ENCODE results near the gene HOXB8.
A peak's percentile ranks its signal among the peaks of the same experiment; 100 is the strongest.

Gene HOXB8

DNA sequence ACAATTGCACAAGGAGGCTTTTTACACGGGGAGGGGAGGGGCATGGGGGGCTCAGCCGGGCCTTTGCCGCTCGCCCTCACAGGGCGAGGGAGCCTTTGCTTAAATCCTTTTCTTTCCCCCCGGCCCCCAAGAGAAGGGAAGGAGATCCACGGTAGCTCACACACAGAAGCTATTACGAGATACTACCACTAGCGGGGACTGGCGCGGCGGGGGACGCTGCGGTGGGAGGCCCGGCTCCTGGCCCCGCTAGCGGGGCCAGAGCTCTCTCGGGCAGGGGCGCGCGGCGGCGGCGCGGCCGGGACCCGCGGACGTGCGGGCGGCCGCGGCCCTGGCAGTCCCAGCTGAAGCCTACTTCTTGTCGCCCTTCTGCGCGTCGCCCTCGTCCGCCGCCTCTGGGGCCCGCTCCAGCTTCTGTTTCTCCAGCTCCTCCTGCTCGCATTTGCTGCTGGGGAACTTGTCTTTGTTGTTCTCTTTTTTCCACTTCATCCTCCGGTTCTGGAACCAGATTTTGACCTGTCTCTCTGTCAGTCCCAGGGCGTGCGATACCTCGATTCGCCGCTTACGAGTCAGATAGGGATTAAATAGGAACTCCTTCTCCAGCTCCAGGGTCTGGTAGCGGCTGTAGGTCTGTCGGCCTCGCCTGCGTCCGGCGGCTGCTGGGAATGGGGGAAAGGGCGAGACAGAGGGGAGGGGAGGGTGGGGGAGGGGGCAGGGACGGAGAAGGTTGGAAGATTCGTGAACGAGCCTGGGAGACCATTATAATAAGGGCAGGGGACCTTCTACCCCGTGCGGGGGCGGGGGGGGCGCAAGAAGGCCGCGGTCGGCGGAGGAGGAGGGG is 2.0 kb downstream of the HOXB8 start:
- CTCF ChIA-PET, result interaction anchor here (0.8 to 2.8 kb wide), 10 partner anchors 10 to 350 kb away, joined by 3 to 11 read pairs (median 4); partner anchors contain the start of genes HOXB5 and HOXB9
- Mint-ChIP-seq H3K36me3 (peaks cover 3% of the 10 kb centered on the region), H3K4me1 (peaks cover 48% of the 10 kb centered on the region), H3K27ac (peak overlapping the region; percentile 75), H3K27me3 (peaks cover 100% of the 10 kb centered on the region), H3K9me3 (no peaks in the 10 kb centered on the region), H3K4me3 (peak overlapping the region; percentile 61)
- DNase-seq, result peak; percentile 62

DNA sequence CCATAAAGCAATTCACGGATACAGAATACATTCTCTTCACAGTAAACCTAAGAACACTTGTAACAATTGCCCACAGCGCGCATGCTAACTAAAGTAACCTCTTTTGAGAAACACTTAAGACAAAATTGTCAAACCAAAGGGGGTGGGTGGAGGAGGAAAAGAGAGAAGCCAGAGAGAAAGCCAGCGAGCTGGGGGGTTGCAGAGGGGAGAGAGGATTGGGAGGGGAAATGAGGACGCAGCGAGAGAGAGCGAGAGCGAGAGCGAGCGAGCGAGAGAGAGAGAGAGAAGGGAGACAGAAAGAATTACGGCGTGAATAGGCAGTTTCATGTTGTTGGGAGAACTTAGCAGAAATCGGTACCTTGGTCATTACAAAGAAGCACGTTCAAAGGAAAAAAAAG is 2.6 kb downstream of the HOXB8 start:
- peaks cover 3% of the 10 kb centered on the region for H3K36me3 Mint-ChIP-seq
- peaks cover 45% of the 10 kb centered on the region for H3K4me1 Mint-ChIP-seq
- H3K9me3 Mint-ChIP-seq, result no peaks in the 10 kb centered on the region
- peaks cover 100% of the 10 kb centered on the region for H3K27me3 Mint-ChIP-seq
- no peak for DNase-seq
- H3K4me3 Mint-ChIP-seq, result peak overlapping the region; percentile 57
- CTCF ChIA-PET, result interaction anchor here (0.8 to 1.4 kb wide), 8 partner anchors 10 to 349 kb away, joined by 3 to 5 read pairs (median 4); partner anchors contain the start of gene HOXB5
- H3K27ac Mint-ChIP-seq, result peak overlapping the region; percentile 66

DNA sequence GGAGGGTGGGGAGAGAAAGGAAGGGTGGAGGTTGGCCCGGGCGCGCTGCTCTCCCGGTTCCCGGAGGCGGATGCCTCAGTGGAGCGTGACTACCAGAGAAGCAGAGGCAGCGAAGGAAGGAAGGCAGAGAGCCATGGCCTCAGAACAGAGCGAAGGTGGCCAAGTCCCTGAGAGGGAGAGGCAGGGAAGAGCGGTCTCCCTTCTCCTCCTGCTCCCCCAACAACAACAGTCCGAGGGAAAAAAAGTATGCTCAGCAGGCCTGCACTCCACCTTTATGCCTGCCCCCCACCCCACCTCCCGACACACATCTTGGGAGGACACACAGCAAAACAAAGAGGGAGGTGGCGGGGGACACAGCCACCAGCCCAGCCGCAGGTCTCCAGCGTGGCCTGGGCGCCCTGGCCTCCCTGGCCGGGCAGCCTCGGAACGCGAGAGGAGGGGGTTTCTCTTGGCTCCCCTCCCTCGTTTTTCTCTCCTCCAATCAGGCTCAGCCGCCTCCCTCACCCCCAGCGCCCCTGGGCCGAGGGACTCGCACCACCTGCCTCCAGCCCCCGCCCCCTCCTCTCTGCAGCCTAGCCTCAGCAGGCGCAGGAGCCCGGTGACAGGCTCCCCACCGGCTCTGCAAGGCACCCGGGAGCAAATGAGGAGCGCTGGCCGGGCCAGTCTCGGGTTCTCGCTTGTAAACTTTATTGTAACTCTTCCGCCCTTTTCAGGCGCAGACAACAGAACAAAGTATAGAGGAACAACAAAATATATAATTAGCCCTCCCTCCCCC is 3.2 kb downstream of the HOXB8 start:
- CTCF ChIA-PET, result interaction anchor here (1.4 kb wide), 2 partner anchors 13 to 349 kb away, joined by 4 to 5 read pairs; no protein-coding TSS in a partner anchor
- peak overlapping the region; percentile 52 for H3K27ac Mint-ChIP-seq
- H3K36me3 Mint-ChIP-seq, result peaks cover 1% of the 10 kb centered on the region
- peaks cover 100% of the 10 kb centered on the region for H3K27me3 Mint-ChIP-seq
- no peaks in the 10 kb centered on the region for H3K9me3 Mint-ChIP-seq
- H3K4me1 Mint-ChIP-seq, result peaks cover 39% of the 10 kb centered on the region
- peak; percentile 37 for DNase-seq
- H3K4me3 Mint-ChIP-seq, result peak overlapping the region; percentile 83

DNA sequence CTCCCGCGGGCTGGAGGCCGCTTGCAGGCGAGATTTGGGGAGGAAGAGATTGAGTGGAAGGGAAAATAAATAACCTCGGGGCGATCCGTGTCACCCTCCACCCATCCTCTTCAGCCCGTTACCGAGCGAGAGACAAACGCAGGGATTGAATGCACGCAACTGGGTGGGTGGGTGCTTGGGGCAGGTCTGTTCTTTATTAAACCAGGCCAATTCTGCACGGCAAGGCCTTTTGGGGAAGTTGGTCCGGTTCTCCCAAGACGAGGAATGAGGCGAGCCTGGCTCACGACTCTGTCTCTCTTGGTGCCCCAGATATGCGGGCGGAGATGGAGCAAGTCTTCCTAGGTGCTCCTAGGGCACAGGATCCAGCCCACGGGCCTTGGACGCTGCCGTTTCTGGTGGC is 3.9 kb downstream of the HOXB8 start:
- peaks cover 100% of the 10 kb centered on the region for H3K27me3 Mint-ChIP-seq
- peak overlapping the region; percentile 61 for H3K27ac Mint-ChIP-seq
- no peaks in the 10 kb centered on the region for H3K36me3 Mint-ChIP-seq
- no peak for DNase-seq
- peak overlapping the region; percentile 83 for H3K4me3 Mint-ChIP-seq
- CTCF ChIA-PET, result no interaction called here
- H3K9me3 Mint-ChIP-seq, result no peaks in the 10 kb centered on the region
- peaks cover 37% of the 10 kb centered on the region for H3K4me1 Mint-ChIP-seq

DNA sequence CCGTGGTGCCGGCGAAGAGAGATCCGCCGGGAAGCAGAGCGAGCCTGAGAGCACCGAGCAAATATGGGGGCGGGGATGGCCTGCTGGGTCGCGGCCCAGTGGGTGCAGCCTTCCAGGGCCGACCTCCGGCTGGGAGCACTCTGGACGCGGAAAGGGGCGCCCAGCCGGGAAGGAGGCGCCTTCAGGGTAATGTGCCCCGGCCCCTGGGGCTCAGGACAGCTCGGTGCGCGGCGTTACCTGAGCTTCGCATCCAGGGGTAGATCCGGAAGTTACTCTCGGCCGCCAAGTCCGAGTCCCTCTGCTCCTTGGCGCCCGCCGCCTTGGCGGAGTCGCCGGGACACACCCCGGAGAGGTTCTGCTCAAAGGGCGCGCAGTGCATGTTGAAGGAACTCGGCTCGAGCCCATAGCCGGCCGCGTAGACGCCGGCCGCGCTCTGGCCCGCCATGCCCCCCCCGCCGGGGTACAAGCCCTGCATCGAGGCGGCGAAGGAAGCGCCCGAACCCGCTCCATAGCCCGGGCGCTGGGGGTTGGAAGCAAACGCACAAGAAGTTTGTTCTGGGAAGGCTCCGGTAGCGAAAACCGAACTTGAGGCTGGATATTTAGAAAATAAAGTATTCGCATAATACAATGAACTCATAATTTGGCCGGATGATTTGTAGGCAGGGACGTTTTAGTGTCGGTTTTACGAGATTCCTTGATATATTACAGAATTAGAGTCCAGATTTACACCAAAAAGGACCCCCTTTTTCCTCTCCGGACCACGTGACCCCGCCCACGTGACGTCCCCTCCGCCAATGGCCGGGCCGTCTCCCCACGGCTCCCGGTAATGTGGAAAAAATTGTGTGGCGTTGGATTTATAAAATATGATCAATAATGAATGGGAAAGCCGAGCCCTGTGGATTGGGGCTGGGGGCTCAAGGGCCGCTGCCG is 4.5 kb downstream of the HOXB8 start, which contains the start of gene HOXB7:
Gene HOXB7, minus strand, starts transcription at position 736 of the 930 bp plus-strand sequence. Its CDS starts 99 bp downstream, at position 637.
- DNase-seq, result peak; percentile 77
- Mint-ChIP-seq H3K27me3 (peaks cover 100% of the 10 kb centered on the region), H3K9me3 (no peaks in the 10 kb centered on the region), H3K4me1 (peaks cover 37% of the 10 kb centered on the region), H3K4me3 (peak within 1 kb of the TSS; percentile 83), H3K36me3 (no peaks in the 10 kb centered on the region), H3K27ac (peak within 1 kb of the TSS; percentile 61)
- CTCF ChIA-PET, result interaction anchor here (1.1 to 1.7 kb wide), 2 partner anchors 8 to 17 kb away, joined by 5 to 8 read pairs; partner anchors contain the start of gene HOXB5

DNA sequence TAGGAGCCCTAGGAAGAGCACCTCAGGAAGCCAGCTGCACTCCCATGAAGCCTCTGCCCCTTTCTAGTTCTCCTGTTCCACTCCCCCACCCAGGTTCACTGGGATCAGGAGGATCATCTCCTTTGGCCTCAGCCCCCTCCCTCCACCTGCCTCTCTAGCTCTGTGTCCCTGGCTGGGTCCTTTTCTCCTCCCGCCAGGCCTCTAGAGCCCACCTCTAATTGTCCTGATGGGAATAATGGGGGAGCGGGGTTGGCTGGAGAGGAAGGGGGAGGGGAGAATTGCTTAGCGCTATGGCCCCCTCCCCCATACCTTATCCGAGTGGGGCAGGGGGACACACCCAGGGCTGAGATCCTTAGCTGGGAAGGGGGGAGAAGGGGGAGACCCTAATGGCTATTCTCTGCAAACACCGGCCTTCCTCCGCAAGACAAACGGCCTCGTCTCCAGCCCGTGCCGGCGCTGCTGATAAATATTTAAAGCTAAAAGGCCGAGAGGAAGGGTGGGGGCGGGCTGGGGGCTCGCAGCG is 5.3 kb downstream of the HOXB8 start:
- DNase-seq, result no peak
- Mint-ChIP-seq H3K36me3 (no peaks in the 10 kb centered on the region), H3K9me3 (no peaks in the 10 kb centered on the region), H3K27me3 (peaks cover 100% of the 10 kb centered on the region), H3K27ac (no peak overlapping the region), H3K4me1 (peaks cover 40% of the 10 kb centered on the region), H3K4me3 (peak overlapping the region; percentile 83)
- CTCF ChIA-PET, result interaction anchor here (1.1 to 1.7 kb wide), 2 partner anchors 9 to 17 kb away, joined by 5 to 8 read pairs; partner anchors contain the start of gene HOXB5

DNA sequence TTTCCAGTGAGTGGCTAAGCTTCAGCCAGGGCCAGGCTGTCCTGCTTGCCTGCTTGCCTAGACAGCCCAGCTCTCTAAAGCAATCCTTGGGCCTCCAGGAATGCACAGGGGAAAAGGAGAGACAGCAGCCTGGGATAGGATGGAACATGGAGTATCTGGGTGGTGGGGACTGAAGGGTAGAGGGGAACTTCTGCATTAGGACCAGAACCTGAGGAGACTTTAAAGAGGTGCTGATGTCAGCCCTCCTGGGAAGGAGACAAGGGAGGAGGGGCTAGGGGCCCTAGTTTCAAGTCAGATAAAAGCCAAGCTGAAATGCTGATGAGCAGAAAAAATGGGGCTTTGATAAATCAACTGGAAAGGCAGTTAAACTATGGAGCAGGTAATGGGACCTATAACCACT is 6.1 kb downstream of the HOXB8 start:
- Mint-ChIP-seq H3K4me3 (no peak overlapping the region), H3K36me3 (no peaks in the 10 kb centered on the region), H3K27ac (no peak overlapping the region), H3K4me1 (peaks cover 44% of the 10 kb centered on the region), H3K27me3 (peaks cover 100% of the 10 kb centered on the region), H3K9me3 (no peaks in the 10 kb centered on the region)
- CTCF ChIA-PET, result interaction anchor here (1.1 to 1.7 kb wide), 3 partner anchors 9 to 28 kb away, joined by 3 to 8 read pairs (median 5); partner anchors contain the start of gene HOXB5
- DNase-seq, result no peak

DNA sequence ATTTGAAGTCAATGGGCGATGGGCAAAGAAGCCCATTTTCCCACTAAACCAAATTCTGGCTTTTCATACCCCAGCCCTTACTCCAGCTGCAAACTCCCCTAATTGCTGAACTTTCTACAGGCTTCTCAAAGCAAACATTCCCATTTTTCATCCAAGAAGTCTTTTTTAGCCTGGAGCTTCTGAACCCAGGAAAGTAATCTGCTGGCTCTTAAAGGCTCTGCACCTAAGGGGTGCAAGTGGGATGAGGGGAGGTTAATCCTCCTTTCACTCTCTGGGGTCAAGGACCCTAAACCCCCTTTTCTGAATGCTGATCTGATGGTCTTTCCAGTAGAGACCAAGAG is 6.6 kb downstream of the HOXB8 start:
- DNase-seq, result no peak
- Mint-ChIP-seq H3K36me3 (no peaks in the 10 kb centered on the region), H3K27ac (no peak overlapping the region), H3K27me3 (peaks cover 100% of the 10 kb centered on the region), H3K4me3 (no peak overlapping the region), H3K4me1 (peaks cover 43% of the 10 kb centered on the region), H3K9me3 (no peaks in the 10 kb centered on the region)
- CTCF ChIA-PET, result interaction anchor here (1.1 to 1.7 kb wide), 3 partner anchors 10 to 28 kb away, joined by 3 to 8 read pairs (median 5); partner anchors contain the start of gene HOXB5

DNA sequence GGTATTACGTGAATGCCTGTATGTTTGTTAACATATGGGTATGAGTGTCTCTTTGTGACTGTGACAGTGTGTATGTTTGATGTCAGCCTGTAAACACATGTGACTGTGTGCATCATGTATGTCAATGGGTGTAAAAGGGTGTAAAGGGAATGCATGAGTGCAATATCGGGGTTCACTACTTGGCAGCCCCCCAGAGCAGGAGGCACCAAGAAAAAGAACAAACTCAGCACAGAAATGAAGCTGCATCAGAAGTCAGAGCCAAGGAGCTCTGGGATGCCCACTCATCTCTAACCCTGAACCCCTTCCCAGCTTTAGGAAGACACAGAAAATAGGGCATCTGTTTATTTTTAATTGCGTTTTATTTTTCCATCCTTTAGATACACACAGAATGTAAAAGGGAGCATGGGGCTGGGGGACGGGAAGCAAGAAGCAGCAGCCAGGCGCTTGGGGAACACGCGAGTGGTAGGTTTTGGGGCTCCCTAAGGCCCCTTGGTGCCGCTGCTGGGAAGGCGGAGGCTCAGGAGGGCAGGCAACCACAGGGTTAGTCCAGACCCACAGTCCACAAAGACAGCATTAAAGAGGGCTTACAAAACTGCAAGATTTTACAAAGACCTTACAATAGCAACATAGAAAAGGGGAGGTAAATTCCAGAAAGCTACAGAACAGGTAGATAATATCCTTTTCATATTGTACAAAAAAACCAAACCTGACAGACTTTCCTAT is 8.0 kb downstream of the HOXB8 start:
- no peaks in the 10 kb centered on the region for H3K9me3 Mint-ChIP-seq
- H3K27me3 Mint-ChIP-seq, result peaks cover 100% of the 10 kb centered on the region
- CTCF ChIA-PET, result no interaction called here
- DNase-seq, result no peak
- peaks cover 41% of the 10 kb centered on the region for H3K4me1 Mint-ChIP-seq
- H3K36me3 Mint-ChIP-seq, result no peaks in the 10 kb centered on the region
- no peak overlapping the region for H3K4me3 Mint-ChIP-seq
- H3K27ac Mint-ChIP-seq, result no peak overlapping the region

DNA sequence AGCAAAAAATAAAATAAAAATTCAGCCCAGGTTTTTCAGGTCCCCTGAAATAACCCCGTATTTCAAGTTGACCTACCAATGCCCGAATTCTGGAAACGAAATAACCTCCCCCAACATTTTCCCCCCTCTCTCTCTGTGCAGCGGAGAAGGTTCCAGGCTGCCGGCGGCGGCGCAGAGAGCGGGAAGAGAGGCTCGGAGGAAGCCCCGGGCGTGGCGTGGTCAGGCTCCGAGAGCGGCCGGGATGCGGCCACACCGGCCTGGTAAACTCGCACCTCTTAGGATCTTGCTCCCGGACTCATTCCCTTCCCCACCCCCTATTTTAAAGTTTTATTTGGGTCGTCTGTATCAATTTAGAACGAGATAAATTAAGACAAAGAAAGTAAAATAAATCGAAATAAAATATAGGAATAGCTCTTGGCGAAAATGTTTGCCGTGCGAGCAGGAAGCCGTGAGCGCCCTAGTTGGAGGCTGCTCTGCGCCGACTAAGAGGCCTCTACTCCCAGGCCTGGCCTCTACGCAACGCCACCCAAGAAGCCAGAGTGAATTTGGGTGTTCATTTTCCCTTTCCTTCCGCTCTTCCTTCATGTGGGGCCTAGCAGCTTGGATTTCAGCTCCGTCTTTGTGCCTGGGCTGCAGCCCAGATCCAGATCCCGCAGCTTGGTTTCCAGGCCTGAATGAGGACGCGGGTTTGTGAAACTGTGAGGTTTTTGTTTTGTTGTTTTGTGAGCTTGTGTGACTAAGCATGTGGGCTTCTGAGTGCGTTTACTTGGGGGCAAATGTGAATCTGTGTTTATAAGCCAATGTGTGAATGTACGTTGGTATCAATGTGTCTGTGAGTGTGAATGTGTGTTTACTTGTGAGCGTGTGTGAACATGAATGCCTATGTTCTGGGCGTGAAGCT is 8.9 kb downstream of the HOXB8 start:
- Mint-ChIP-seq H3K9me3 (no peaks in the 10 kb centered on the region), H3K4me3 (no peak overlapping the region), H3K4me1 (peaks cover 41% of the 10 kb centered on the region), H3K27ac (no peak overlapping the region), H3K27me3 (peaks cover 100% of the 10 kb centered on the region), H3K36me3 (no peaks in the 10 kb centered on the region)
- DNase-seq, result no peak
- CTCF ChIA-PET, result no interaction called here

DNA sequence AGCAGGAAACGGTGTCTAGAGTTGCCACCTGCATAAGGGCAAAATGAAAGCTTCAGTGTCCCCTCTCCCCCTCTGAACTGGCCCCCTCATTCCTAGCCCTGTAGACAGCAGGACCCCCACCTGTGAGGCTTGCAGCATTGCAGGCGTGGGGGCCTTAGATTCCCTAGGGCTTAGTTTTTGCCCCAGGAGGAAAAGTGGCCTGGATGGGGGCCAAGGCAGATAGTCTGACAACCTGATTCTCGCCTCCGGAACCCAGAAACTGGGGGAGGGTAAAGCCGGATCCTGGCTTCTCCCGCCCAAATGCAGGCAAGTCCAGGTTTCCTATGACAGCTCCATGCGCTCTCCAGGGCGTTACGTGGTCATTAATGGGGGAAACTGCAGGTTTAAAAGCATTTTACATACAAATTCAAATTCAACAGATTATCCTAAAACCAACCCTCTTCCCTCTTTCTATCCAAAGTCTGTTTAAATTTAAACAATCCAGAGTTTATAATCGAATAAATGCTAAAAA is 9.6 kb downstream of the HOXB8 start:
- Mint-ChIP-seq H3K27me3 (peaks cover 100% of the 10 kb centered on the region), H3K4me3 (no peak overlapping the region), H3K36me3 (no peaks in the 10 kb centered on the region), H3K4me1 (peaks cover 34% of the 10 kb centered on the region), H3K27ac (no peak overlapping the region), H3K9me3 (no peaks in the 10 kb centered on the region)
- CTCF ChIA-PET, result no interaction called here
- no peak for DNase-seq

DNA sequence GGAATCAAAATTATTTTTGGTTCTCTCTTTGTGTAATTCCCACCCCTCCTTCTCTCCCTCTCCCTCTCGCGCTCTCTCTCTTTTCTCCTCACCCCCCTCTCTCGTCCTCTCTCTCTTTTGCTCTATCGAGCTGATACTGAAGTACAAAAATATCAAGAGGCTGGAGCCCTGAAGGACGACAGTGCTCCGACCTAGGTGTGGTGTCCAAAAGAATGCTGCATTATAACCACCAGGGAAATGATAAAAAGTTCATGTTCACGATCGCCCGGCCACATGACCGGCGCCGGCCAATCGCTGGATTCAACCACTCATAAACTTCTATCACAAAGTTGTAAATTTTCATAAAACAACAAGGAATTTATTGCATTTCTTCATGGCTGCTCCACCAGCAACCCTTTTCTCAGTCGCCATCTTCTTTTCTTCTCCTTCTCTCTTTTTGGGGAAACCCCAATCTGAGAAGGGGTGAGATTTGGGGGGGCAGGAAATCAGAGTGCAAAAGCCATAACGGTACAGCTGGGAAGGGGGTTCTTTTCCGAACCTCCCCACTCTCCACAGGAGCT is 10.2 kb downstream of the HOXB8 start, which contains the start of gene HOXB6:
Gene HOXB6, minus strand, starts transcription at position 217 of the 560 bp plus-strand sequence. CDS start 6,836 bp downstream, outside the sequence.
- Mint-ChIP-seq H3K27ac (no peak within 1 kb of the TSS), H3K4me3 (no peak within 1 kb of the TSS), H3K36me3 (no peaks in the 10 kb centered on the region), H3K27me3 (peaks cover 100% of the 10 kb centered on the region), H3K9me3 (no peaks in the 10 kb centered on the region), H3K4me1 (peaks cover 32% of the 10 kb centered on the region)
- CTCF ChIA-PET, result no interaction called here
- DNase-seq, result no peak

All from activated naive CD4-positive, alpha-beta T cell treated with anti-CD3 and anti-CD28 coated beads, Interleukin-2, amount 10 ng/mL, durations not matched to agents 7 days and 5 days (primary cell).